ENCODE results near the gene SNX30.

The SNX30 gene

GRCh38 chr9:112917047-112917986 is 166.8 kb downstream of the SNX30 start:
- TF ChIP-seq CTCF (IDR thresholded peaks at IDR 0.05), result no peak
- H3K79me2 ChIP-seq, result no peaks in the 10 kb centered on the region
- no peak overlapping the region for H3K27ac ChIP-seq
- H3K36me3 ChIP-seq (ENCODE audit: control insufficient read depth, insufficient read depth, low read length), result no peaks in the 10 kb centered on the region
- no peak overlapping the region for H3K9ac ChIP-seq
- no peaks in the 10 kb centered on the region for H3K9me3 ChIP-seq (ENCODE audit: control insufficient read depth, low read length)
- no peak overlapping the region for H3K4me2 ChIP-seq (ENCODE audit: low read length)
- no peak overlapping the region for H2AFZ ChIP-seq
- no peak overlapping the region for H3K4me3 ChIP-seq (ENCODE audit: low read depth, low read length)
- no peaks in the 10 kb centered on the region for H3K27me3 ChIP-seq (ENCODE audit: control insufficient read depth, insufficient read depth, low read length)
- no peaks in the 10 kb centered on the region for H3K4me1 ChIP-seq

- no peaks in the 10 kb centered on the region for H3K79me2 ChIP-seq
- no peaks in the 10 kb centered on the region for H3K27me3 ChIP-seq (ENCODE audit: control insufficient read depth, insufficient read depth, low read length)
- H3K9me3 ChIP-seq (ENCODE audit: control insufficient read depth, low read length), result no peaks in the 10 kb centered on the region
- H2AFZ ChIP-seq, result no peak overlapping the region
- no peak overlapping the region for H3K4me2 ChIP-seq (ENCODE audit: low read length)
- H3K4me3 ChIP-seq (ENCODE audit: low read depth, low read length), result no peak overlapping the region
- TF ChIP-seq CTCF (IDR thresholded peaks at IDR 0.05), result no peak
- H3K36me3 ChIP-seq (ENCODE audit: control insufficient read depth, insufficient read depth, low read length), result no peaks in the 10 kb centered on the region
- no peak overlapping the region for H3K27ac ChIP-seq
- H3K9ac ChIP-seq, result no peak overlapping the region
- no peaks in the 10 kb centered on the region for H3K4me1 ChIP-seq
Measured at GRCh38 chr9:112917987-112918362, 167.4 kb downstream of the SNX30 start.

GRCh38 chr9:112921549-112921948 is 171.0 kb downstream of the SNX30 start:
- Histone ChIP-seq H3K4me1 (no peaks in the 10 kb centered on the region), H3K27me3 (ENCODE audit: control insufficient read depth, insufficient read depth, low read length) (no peaks in the 10 kb centered on the region), H3K79me2 (no peaks in the 10 kb centered on the region), H3K4me2 (ENCODE audit: low read length) (no peak overlapping the region), H3K36me3 (ENCODE audit: control insufficient read depth, insufficient read depth, low read length) (no peaks in the 10 kb centered on the region), H3K4me3 (ENCODE audit: low read depth, low read length) (no peak overlapping the region), H3K9me3 (ENCODE audit: control insufficient read depth, low read length) (no peaks in the 10 kb centered on the region), H2AFZ (no peak overlapping the region), H3K9ac (no peak overlapping the region), H3K27ac (no peak overlapping the region)
- TF ChIP-seq CTCF (IDR thresholded peaks at IDR 0.05), result peak; percentile 33
